ENCODE results near the gene DES.

DNA sequence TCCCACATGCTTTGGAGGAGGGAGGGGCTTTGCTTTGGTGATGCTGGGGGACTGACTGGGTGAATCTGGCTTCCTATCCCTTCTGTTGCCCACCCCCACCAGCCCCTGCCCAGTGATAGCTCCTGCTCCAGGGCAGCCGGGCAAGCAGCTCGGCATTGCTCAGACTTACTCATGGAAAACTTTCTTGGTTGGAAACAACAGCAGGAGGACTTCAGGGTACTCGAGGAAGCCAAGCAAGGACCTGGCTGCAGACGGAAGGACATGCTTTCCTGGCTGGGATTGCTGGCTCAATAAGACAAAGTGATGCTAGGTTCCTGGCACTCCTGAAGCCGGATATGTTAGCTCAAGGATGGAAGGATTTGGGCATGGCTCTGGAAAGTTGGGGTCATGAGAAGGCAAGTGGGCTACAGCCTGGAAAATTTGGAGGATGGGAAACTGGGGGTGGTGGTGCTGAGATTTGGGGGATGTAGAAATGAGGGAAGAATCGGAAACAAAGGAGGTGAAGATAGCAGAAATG is 19.6 kb downstream of the DES start:
- no peak for TF ChIP-seq POLR2AphosphoS5 (IDR thresholded peaks at IDR 0.05)
- TF ChIP-seq, protein P1, sequence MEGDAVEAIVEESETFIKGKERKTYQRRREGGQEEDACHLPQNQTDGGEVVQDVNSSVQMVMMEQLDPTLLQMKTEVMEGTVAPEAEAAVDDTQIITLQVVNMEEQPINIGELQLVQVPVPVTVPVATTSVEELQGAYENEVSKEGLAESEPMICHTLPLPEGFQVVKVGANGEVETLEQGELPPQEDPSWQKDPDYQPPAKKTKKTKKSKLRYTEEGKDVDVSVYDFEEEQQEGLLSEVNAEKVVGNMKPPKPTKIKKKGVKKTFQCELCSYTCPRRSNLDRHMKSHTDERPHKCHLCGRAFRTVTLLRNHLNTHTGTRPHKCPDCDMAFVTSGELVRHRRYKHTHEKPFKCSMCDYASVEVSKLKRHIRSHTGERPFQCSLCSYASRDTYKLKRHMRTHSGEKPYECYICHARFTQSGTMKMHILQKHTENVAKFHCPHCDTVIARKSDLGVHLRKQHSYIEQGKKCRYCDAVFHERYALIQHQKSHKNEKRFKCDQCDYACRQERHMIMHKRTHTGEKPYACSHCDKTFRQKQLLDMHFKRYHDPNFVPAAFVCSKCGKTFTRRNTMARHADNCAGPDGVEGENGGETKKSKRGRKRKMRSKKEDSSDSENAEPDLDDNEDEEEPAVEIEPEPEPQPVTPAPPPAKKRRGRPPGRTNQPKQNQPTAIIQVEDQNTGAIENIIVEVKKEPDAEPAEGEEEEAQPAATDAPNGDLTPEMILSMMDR (IDR thresholded peaks at IDR 0.05; ENCODE audit: poor library complexity, severe bottlenecking), result no peak
- TF ChIP-seq EP300 (conservative IDR thresholded peaks at IDR 0.05; ENCODE audit: poor library complexity, severe bottlenecking), result no peak
